Activated CD4-positive, alpha-beta T cell treated with anti-CD3 and anti-CD28 coated beads, Interleukin-2, Interleukin-4, amounts not matched to agents 100 ng/mL and 50 ng/mL, durations not matched to agents 16 hours and 8 hours (primary cell): Measurements from ENCODE around the gene ETFA.

ENCODE experiments used
- DNase-seq: peaks from one replicate; pipeline ENCODE4 v3.0.0-alpha.2; 2020; ENCODE audit warnings: low spot score

Gene ETFA

GRCh38 chr15:76215634-76216033, 95.6 kb downstream of the ETFA start:
- no peak for DNase-seq

GRCh38 chr15:76209942-76210341, 101.3 kb downstream of the ETFA start:
- DNase-seq = no peak

- no peak for DNase-seq
Measured at GRCh38 chr15:76209523-76209922, 101.7 kb downstream of the ETFA start.

- no peak for DNase-seq
Measured at GRCh38 chr15:76208786-76209424, 102.4 kb downstream of the ETFA start.

- no peak for DNase-seq
Measured at GRCh38 chr15:76208084-76208785, 103.0 kb downstream of the ETFA start.

- no peak for DNase-seq
Measured at GRCh38 chr15:76206325-76206976, 104.8 kb downstream of the ETFA start.

- DNase-seq = no peak
Measured at GRCh38 chr15:76204916-76205460, 106.3 kb downstream of the ETFA start.

GRCh38 chr15:76204109-76204845, 107.0 kb downstream of the ETFA start:
- no peak for DNase-seq

- no peak for DNase-seq
Measured at GRCh38 chr15:76203346-76204108, 107.7 kb downstream of the ETFA start.

- DNase-seq = no peak
Measured at GRCh38 chr15:76201536-76202255, 109.6 kb downstream of the ETFA start.

- no peak for DNase-seq
Measured at GRCh38 chr15:76200641-76201105, 110.6 kb downstream of the ETFA start.

GRCh38 chr15:76200083-76200465, 111.2 kb downstream of the ETFA start:
- no peak for DNase-seq

GRCh38 chr15:76199106-76200082, 111.9 kb downstream of the ETFA start:
- no peak for DNase-seq

- no peak for DNase-seq
Measured at GRCh38 chr15:76198456-76199105, 112.7 kb downstream of the ETFA start.

GRCh38 chr15:76197703-76198455, 113.4 kb downstream of the ETFA start:
- no peak for DNase-seq

GRCh38 chr15:76196269-76197231, 114.7 kb downstream of the ETFA start:
- no peak for DNase-seq
